K562 treated with DMSO at 1 percent for 12 hours (cell line): Measurements from ENCODE around the gene GALNTL6. TPM values are rescaled to one million over a fixed set of nuclear protein-coding genes. Genes with fewer than 3 reads are reported as not detected.

Source experiments
- total RNA-seq: library from RNA; unstranded; fragments of 300-600 nt; gene quantifications from 2 replicates; pipeline ENCODE4 v1.2.3, GENCODE V29; 2022; ENCODE audit not compliant: insufficient read depth

Gene GALNTL6
- 0.60 TPM in 1 of 2 replicates, not detected in the other for total RNA-seq

DNA sequence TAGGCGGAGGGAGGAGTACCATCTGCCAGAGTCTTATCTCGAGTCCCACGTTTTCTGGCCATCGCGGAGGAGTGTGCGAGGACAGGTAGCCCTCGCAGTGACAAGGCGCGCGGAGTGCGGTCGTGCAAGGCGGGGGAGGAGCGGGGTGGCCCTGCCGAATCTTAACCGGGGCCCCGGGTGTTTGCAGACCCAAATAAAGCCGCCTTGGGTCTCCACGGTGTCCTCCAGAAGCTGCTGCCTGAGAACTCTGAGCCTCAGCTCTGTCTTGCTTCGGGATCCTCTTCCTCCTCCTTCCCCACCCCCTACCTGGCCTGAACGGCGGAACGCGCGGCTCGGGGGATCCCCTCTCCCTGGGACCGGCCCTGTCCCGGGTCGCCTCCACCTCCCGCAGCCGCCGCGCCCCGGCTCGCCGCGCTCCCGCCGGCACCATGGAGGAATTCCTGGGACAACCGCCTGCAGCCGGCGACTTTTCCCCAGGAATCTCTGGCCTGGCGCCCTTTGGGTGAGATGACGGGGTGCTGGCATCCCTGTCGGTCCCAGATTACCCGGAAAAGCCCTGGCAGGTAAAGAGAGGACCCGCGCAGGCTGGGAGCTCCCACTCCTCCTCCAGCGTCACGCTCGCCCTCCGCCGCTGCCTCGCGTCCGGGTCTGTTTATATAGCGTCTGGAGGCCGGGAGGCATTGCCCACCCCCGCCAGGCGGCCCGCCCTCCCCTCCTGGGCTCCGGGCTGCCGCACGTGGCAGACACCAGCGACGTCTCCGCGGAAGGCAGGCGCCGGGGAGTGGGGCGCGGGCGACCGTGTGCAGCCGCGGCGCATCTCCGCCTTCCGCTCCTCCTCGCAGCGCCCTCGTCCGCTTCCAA is at the start of gene GALNTL6:
GALNTL6 (plus strand) TSS at position 740 of the 861 bp plus-strand sequence.

